Adipocyte (in vitro differentiated cells): ENCODE results near the gene NKPD1.
"Not testable (repeated sequence)": the region's sequence is repeated elsewhere in the genome, so short reads cannot be mapped to it uniquely, and the experiment has no call there.

ENCODE experiments used
- DNase-seq: peaks from one replicate; pipeline ENCODE4 v3.0.0-alpha.2; 2015; ENCODE audit warnings: low read depth
- H3K27me3 ChIP-seq: replicated peaks from 2 replicates; pipeline ENCODE4 v1.7.0; 2013; ENCODE audit warnings: mild to moderate bottlenecking, low read length, moderate library complexity; ENCODE audit not compliant: control insufficient read depth, insufficient read depth
- H3K36me3 ChIP-seq: 2 replicates; pipeline ENCODE4 v1.7.0; 2013; ENCODE audit warnings: low read length, mild to moderate bottlenecking, moderate library complexity; ENCODE audit not compliant: control insufficient read depth, insufficient read depth, severe bottlenecking
- H3K4me1 ChIP-seq: 2 replicates; pipeline ENCODE4 v1.7.0; 2013; ENCODE audit warnings: mild to moderate bottlenecking, low read length, moderate library complexity; ENCODE audit not compliant: control insufficient read depth, insufficient read depth
- H3K4me3 ChIP-seq: 2 replicates; pipeline ENCODE4 v1.7.0; 2013; ENCODE audit warnings: mild to moderate bottlenecking, low read length, moderate library complexity
- H3K9ac ChIP-seq: 2 replicates; pipeline ENCODE4 v1.7.0; 2013; ENCODE audit warnings: mild to moderate bottlenecking, low read length, moderate library complexity
- H3K9me3 ChIP-seq: 2 replicates; pipeline ENCODE4 v1.7.0; 2013; ENCODE audit warnings: mild to moderate bottlenecking, low read length, moderate library complexity; ENCODE audit not compliant: control insufficient read depth

NKPD1 gene

DNA sequence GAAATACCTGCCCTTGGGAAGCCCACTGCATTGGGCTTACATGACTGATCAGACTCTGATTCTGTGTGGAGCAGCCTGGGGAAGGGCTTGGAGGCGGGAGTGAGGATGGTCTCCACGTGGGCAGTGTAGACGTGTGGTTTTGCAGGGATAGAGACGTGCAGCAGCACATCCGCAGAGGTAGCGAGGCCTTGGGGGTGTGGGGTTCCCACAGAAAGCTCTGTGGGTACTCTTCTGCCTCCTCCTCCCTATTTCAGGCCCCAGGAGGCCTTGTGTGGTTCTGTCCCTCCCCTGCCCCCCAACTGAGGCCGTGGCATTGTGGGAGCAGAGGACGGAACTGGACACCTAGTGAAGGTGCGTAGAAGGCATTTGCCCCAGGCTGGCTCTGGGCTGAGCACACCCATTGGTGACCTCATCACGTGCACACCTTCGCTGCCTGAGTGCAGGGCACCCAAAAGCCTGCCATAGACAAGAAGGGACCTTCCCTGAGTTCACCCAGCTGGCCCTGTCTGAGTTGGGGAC, 38.9 kb downstream of the NKPD1 start:
- DNase-seq = no peak
- H3K9ac ChIP-seq = no peak overlapping the region
- H3K4me1 ChIP-seq = peaks cover 10% of the 10 kb centered on the region
- no peaks in the 10 kb centered on the region for H3K9me3 ChIP-seq
- H3K27me3 ChIP-seq = no peaks in the 10 kb centered on the region
- H3K36me3 ChIP-seq = no peaks in the 10 kb centered on the region
- H3K4me3 ChIP-seq = no peak overlapping the region

DNA sequence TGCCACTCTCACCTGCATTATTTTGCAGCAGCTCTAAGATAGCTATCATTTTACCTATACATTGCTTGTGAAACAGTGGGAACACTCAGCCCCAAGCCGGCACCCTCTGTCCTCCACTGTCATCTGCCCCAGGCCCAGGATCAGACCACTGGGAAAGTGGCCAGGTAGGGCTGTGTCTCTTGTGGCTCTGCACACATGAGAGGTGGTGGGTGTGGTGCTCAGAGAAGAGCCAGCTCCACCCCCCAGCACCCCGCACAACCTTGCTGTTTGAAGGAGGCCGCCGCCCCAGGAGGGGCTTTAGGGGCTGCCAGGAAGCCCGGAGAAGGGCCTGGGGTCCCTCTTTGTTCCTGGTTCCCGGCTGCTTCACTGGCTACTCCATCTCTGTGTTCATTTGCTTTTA, 41.2 kb downstream of the NKPD1 start:
- Histone ChIP-seq H3K4me1 (peaks cover 10% of the 10 kb centered on the region), H3K9ac (no peak overlapping the region), H3K4me3 (no peak overlapping the region), H3K27me3 (no peaks in the 10 kb centered on the region), H3K36me3 (no peaks in the 10 kb centered on the region), H3K9me3 (no peaks in the 10 kb centered on the region)
- no peak for DNase-seq

DNA sequence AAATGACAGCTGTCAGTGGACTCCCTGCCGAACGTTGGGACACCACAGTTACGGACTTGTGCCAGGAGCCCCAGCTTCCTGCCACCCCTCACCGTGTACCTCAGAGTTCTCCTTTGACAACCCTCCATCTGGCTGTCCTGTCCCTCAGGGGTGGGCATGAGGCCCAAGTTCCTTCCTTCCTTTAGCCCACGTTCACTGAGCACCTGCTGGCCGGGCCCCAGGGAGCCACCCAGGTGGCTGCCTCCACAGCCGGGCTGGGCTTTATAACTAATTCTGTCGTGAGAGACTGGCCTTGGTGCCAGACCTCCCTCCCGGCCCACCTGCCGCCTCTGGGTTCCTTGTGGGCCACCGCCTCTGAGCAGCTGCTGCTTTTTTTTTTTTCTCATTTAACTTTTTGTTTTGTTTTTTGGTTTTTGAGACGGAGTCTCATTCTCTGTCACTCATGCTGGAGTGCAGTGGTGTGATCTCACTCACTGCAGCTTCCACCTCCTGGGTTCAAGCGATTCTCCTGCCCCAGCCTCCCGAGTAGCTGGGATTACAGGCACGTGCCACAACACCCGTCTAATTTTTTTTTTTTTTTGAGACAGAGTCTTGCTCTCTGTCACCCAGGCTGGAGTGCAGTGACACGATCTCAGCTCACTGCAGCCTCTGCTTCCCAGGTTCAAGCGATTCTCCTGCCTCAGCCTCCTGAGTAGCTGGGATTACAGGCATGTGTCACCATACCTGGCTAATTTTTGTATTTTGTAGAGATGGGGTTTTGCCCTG, 42.0 kb downstream of the NKPD1 start:
- not testable (repeated sequence) for H3K4me3 ChIP-seq, DNase-seq, H3K36me3 ChIP-seq, H3K9me3 ChIP-seq, H3K9ac ChIP-seq, H3K27me3 ChIP-seq, H3K4me1 ChIP-seq

DNA sequence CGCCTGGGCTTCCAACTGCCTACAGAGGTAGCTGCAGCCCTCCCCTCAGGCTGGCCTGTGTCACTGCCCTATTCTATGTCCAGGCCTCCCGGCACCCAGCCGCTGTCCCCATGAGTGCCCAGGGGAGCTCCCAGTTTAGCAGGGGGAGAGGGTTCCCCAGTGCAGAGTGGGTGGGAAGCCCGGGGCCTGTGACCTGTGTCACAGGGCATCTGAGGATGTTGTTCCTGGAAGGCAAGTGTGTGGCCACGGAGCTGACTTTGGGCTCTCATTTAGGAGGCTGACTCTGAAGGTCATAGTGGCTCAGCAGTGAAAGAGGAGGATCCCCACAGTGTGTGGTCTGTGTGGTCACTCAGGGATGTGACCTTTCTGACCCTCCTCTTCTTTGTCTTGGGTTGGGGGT, 42.7 kb downstream of the NKPD1 start:
- Histone ChIP-seq H3K4me3 (no peak overlapping the region), H3K4me1 (no peaks in the 10 kb centered on the region), H3K9me3 (no peaks in the 10 kb centered on the region), H3K9ac (no peak overlapping the region), H3K36me3 (no peaks in the 10 kb centered on the region), H3K27me3 (no peaks in the 10 kb centered on the region)
- DNase-seq = no peak

DNA sequence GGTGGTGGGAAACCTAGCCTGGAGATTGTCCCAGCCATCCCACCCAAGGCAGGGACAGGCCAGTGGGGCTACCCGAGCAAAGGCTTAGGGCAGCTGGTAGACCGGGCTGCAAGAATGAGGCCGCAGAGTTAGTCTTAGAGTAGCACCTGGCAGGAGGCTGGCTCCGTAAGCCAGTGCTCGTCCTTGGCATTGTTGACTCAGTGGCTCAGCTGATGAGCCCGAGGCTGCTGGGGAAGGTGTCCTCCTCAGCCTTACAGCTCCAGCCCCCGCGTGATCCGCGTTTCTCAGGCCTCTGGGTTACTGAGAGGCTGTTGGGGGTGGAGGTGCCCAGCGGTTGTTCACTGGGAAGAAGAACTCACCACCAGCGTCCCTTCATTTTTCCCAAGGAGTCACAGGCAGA, 43.1 kb downstream of the NKPD1 start:
- Histone ChIP-seq H3K27me3 (no peaks in the 10 kb centered on the region), H3K4me1 (no peaks in the 10 kb centered on the region), H3K4me3 (no peak overlapping the region), H3K9me3 (no peaks in the 10 kb centered on the region), H3K9ac (no peak overlapping the region), H3K36me3 (no peaks in the 10 kb centered on the region)
- DNase-seq = no peak

DNA sequence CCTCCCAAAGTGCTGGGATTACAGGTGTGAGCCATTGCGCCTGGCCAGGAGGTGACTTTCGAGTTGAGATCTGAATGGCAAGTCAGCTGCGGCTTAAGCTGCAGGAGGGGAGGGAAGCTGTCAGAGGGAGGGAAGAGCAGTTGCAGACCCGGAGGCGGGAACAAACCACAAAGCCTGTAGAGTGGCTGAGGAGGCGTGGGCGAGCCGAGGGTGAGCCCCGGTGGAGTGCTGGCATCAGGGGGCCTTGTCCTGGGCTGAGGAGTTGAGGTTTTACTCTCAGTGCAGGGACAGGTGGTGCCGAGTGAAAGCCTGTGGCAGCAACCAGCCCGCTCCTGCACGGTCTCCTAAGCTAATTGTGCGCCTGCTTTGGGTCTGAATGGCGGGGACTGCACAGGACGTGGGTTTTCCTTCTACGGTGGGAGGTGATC, 43.6 kb downstream of the NKPD1 start:
- Histone ChIP-seq H3K27me3 (no peaks in the 10 kb centered on the region), H3K4me3 (no peak overlapping the region), H3K4me1 (no peaks in the 10 kb centered on the region), H3K36me3 (no peaks in the 10 kb centered on the region), H3K9ac (no peak overlapping the region), H3K9me3 (no peaks in the 10 kb centered on the region)
- DNase-seq = no peak

DNA sequence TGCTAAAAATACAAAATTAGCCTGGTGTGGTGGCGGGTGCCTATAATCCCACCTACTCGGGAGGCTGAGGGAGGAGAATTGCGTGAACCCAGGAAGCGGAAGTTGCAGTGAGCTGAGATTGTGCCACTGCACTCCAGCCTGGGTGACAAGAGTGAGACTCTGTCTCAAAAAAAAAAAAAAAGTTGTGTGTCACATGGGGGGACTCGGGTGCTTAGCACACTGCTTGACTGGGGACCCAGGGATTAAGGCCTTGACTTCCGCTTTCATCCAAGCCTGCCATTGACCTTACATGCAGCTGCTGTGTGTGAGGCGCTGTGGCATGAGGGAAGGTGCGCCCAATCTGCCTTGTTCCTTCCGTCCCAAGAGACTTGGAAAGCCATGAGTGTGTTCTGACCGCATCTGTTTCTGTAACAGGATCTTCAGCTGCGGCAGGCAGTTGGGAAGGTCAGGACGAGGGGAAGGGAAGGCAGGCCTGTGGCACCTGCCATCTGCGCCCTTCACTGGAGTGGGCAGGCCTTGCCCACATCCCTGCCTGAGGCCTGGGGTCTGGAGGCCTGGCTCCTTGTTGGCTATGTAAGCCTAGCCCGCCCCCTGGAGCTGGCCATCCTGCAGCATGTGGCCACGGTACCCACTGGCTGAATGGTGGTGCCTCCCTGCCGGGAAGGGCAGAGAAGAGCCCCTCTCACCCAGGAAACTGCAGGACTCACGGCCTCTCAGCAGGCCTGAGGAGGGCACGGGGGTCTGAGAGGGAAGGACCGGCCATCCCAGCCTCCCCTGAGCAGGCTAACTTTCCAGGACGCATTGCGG, 44.8 kb downstream of the NKPD1 start:
- DNase-seq = no peak
- no peaks in the 10 kb centered on the region for H3K36me3 ChIP-seq
- no peaks in the 10 kb centered on the region for H3K4me1 ChIP-seq
- no peaks in the 10 kb centered on the region for H3K27me3 ChIP-seq
- H3K4me3 ChIP-seq = no peak overlapping the region
- no peak overlapping the region for H3K9ac ChIP-seq
- H3K9me3 ChIP-seq = no peaks in the 10 kb centered on the region

DNA sequence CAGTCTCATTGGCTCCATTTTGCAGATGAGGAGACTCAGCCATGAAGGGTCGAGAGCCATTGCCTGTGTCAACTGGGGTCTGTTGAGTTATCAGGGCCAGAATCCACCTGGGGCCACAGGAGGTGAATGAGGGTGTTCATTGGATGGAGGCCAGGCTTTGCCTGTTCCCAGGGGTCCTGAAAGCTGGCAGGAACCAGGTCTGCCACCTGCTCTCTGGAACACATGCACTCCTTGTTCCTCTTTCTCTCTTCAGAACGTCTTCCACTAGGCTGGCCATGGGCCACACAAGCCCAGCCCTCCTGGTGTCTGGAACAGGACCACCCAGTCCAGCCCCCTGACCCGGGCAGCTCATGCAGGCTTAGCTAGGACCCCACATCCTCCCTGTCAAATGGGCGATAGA, 46.7 kb downstream of the NKPD1 start:
- DNase-seq = no peak
- Histone ChIP-seq H3K36me3 (no peaks in the 10 kb centered on the region), H3K9ac (no peak overlapping the region), H3K4me1 (no peaks in the 10 kb centered on the region), H3K9me3 (no peaks in the 10 kb centered on the region), H3K27me3 (no peaks in the 10 kb centered on the region), H3K4me3 (no peak overlapping the region)

DNA sequence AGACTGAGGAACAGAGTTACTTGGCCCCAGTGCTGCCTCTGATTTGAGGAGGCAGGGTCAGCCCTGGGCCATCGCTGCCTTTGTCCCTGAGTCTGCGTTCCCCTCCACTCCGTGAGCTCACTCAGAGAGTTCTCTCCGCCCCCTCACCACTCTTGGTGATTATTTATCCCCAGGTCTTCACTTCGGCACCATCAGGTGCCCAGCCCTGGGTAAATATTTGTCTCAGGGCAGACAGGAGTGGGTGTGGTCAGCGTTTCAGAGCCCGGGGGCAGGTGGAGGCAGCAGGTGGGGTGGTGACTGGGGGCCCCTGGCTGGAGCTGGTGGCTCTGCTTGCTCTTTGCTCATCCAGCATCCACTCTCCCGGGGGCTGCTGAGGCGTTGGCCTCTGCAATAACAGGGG, 47.2 kb downstream of the NKPD1 start:
- Histone ChIP-seq H3K4me1 (no peaks in the 10 kb centered on the region), H3K4me3 (no peak overlapping the region), H3K9ac (no peak overlapping the region), H3K9me3 (no peaks in the 10 kb centered on the region), H3K27me3 (no peaks in the 10 kb centered on the region), H3K36me3 (no peaks in the 10 kb centered on the region)
- DNase-seq = no peak

DNA sequence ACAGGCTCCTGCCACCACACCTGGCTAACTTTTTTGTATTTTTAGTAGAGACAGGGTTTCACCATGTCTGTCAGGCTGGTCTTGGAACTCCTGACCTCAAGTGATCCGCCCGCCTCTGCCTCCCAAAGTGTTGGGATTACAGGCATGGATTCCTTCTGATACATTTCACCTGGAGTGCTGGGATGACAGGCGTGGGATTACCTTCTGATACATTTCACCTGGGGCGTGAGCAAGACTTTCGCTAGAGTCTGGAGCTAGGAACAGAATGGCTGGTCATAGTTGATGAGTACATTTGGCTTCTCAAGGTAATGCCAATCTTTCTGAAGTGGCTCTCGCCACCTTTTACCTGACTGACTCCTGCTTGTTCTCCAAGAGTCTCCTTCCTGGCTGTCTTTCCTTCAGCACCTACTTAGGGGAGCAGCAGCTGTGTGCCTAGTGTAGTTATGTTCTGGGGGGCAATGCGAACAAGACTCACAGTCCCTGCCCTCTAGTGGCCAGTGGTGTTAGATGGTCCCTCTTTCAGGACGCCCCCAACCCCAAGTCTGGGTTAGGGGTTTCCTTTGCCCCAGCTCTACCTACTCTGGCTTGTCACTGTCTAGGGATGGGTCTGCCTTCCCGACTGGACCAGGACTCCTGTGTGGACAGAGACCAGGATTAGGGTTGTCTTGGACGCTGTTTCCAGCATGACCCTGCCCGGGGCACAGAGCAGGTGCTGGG, 48.5 kb downstream of the NKPD1 start:
- H3K4me3 ChIP-seq = no peak overlapping the region
- no peaks in the 10 kb centered on the region for H3K36me3 ChIP-seq
- H3K4me1 ChIP-seq = no peaks in the 10 kb centered on the region
- DNase-seq = no peak
- H3K9ac ChIP-seq = no peak overlapping the region
- H3K27me3 ChIP-seq = no peaks in the 10 kb centered on the region
- no peaks in the 10 kb centered on the region for H3K9me3 ChIP-seq
